ENCODE measurements around the gene LRRC3B. TPM values are rescaled to one million over a fixed set of nuclear protein-coding genes. Genes with fewer than 3 reads are reported as not detected.

Gene LRRC3B
- total and polyA plus RNA-seq, 2 donors from 2014 or later: 0.19 TPM; not detected in 1

- Histone ChIP-seq H3K9ac (ENCODE audit: low read length in 3 of 3) (no peak overlapping the region), H3K27me3 (ENCODE audit: control insufficient read depth, insufficient read depth, low read length) (no peaks in the 10 kb centered on the region), H3K4me3 (ENCODE audit: low read length in 3 of 3) (no peak overlapping the region), H3K9me3 (ENCODE audit: control insufficient read depth in 2 of 3, insufficient read depth in 1 of 3, low read length in 3 of 3) (no peaks in the 10 kb centered on the region), H3K27ac (ENCODE audit: low read depth in 2 of 2, low read length in 2 of 2) (no peak overlapping the region), H3K4me1 (ENCODE audit: control insufficient read depth in 2 of 3, insufficient read depth in 2 of 3, low read depth in 1 of 3, low read length in 3 of 3) (no peaks in the 10 kb centered on the region), H3K36me3 (ENCODE audit: control insufficient read depth in 2 of 3, insufficient read depth in 3 of 3, low read length in 3 of 3) (no peaks in the 10 kb centered on the region)
- DNase-seq (no peak), FAIRE-seq (no peak)
- intact Hi-C loops (cut with DNase I): no loop called here
- TF ChIP-seq CTCF (IDR thresholded peaks at IDR 0.05; ENCODE audit: borderline replicate concordance, extremely low read depth, insufficient read depth): no peak
Observed at GRCh38 chr3:26703519-26703918, 80.9 kb downstream of the LRRC3B start.

DNA sequence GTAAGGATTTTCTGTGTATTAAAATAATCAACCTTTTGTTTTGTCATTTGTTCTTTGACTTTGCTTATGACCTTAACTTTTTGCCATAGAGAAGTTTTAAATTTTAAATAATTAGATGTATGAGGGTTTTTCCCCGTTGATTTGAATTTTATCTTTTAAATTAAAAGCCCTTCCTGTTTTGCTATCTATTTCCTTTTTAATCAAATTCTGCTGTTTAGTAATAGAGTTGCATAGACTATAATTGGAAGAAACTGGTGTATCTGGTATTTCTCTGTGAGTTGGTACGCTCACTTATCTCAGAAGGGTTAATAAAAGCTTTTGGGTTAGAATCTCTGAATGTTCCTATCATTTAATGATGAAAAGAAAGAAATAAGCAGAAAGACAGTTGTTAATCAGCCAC is 82.2 kb downstream of the LRRC3B start:
- H3K36me3 ChIP-seq (ENCODE audit: control insufficient read depth in 2 of 3, insufficient read depth in 3 of 3, low read length in 3 of 3): no peaks in the 10 kb centered on the region
- H3K4me1 ChIP-seq (ENCODE audit: control insufficient read depth in 2 of 3, insufficient read depth in 2 of 3, low read depth in 1 of 3, low read length in 3 of 3): no peaks in the 10 kb centered on the region
- no peaks in the 10 kb centered on the region for H3K27me3 ChIP-seq (ENCODE audit: control insufficient read depth, insufficient read depth, low read length)
- no peak for TF ChIP-seq CTCF (IDR thresholded peaks at IDR 0.05; ENCODE audit: borderline replicate concordance, extremely low read depth, insufficient read depth)
- H3K9me3 ChIP-seq (ENCODE audit: control insufficient read depth in 2 of 3, insufficient read depth in 1 of 3, low read length in 3 of 3): no peaks in the 10 kb centered on the region
- no peak for FAIRE-seq
- H3K27ac ChIP-seq (ENCODE audit: low read depth in 2 of 2, low read length in 2 of 2): no peak overlapping the region
- H3K4me3 ChIP-seq (ENCODE audit: low read length in 3 of 3): no peak overlapping the region
- intact Hi-C loops (cut with DNase I): no loop called here
- no peak overlapping the region for H3K9ac ChIP-seq (ENCODE audit: low read length in 3 of 3)
- DNase-seq: no peak

DNA sequence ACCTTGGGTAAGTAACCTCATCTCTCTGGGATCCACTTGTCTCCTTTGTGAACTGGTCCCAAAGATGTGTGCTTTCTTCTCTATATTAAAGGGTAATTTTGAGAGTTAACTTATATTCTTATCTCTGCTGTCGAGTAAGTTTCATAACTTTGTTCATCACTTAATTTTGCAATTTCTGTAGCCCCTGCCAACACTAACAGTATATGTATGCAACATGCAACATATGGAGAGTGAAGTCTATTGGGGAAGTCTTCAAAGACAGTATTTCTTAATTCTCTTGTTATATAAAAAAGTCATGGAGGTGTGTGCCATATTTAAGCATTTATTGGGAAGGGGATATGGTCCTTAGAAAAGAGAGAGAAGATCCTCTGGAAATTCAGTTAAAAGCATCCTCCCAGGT is 85.9 kb downstream of the LRRC3B start:
- Histone ChIP-seq H3K4me3 (ENCODE audit: low read length in 3 of 3) (no peak overlapping the region), H3K4me1 (ENCODE audit: control insufficient read depth in 2 of 3, insufficient read depth in 2 of 3, low read depth in 1 of 3, low read length in 3 of 3) (no peaks in the 10 kb centered on the region), H3K9me3 (ENCODE audit: control insufficient read depth in 2 of 3, insufficient read depth in 1 of 3, low read length in 3 of 3) (no peaks in the 10 kb centered on the region), H3K36me3 (ENCODE audit: control insufficient read depth in 2 of 3, insufficient read depth in 3 of 3, low read length in 3 of 3) (no peaks in the 10 kb centered on the region), H3K27me3 (ENCODE audit: control insufficient read depth, insufficient read depth, low read length) (no peaks in the 10 kb centered on the region), H3K9ac (ENCODE audit: low read length in 3 of 3) (no peak overlapping the region), H3K27ac (ENCODE audit: low read depth in 2 of 2, low read length in 2 of 2) (no peak overlapping the region)
- no peak for TF ChIP-seq CTCF (IDR thresholded peaks at IDR 0.05; ENCODE audit: borderline replicate concordance, extremely low read depth, insufficient read depth)
- intact Hi-C loops (cut with DNase I): no loop called here
- FAIRE-seq (no peak), DNase-seq (no peak)

Measured in kidney (tissue), 14 donors.